ENCODE results near the gene FBXW4.

DNA sequence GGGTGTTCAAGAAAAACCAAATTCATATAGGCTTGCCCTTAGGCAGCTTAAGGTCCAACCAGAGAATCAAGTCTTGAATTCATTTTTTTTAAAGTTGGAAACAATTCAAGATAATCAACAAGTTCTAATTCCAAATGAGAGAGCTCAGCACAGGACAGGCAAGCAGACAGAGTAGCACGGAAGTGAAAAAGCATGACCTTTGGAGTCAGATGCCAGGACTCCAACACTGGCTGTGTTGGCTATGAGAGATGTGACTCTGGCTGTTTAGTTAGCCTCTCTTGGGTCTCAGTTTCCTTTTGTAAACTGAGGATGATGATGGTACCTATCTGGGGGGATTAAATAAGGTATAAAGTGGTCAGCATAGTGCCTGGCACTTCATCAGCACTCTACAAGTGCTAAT lies 49.3 kb downstream of the FBXW4 start:
- TF ChIP-seq, protein P1, sequence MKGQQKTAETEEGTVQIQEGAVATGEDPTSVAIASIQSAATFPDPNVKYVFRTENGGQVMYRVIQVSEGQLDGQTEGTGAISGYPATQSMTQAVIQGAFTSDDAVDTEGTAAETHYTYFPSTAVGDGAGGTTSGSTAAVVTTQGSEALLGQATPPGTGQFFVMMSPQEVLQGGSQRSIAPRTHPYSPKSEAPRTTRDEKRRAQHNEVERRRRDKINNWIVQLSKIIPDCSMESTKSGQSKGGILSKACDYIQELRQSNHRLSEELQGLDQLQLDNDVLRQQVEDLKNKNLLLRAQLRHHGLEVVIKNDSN (IDR thresholded peaks at IDR 0.05) = no peak
- TF ChIP-seq TEAD4 (IDR thresholded peaks at IDR 0.05) (no peak), YY1 (IDR thresholded peaks at IDR 0.05; ENCODE audit: low read depth) (no peak), EP300 (IDR thresholded peaks at IDR 0.05; ENCODE audit: borderline replicate concordance) (no peak), CEBPB (IDR thresholded peaks at IDR 0.05) (no peak), TCF12 (IDR thresholded peaks at IDR 0.05; ENCODE audit: low read depth) (no peak)
- TF ChIP-seq, protein P2, sequence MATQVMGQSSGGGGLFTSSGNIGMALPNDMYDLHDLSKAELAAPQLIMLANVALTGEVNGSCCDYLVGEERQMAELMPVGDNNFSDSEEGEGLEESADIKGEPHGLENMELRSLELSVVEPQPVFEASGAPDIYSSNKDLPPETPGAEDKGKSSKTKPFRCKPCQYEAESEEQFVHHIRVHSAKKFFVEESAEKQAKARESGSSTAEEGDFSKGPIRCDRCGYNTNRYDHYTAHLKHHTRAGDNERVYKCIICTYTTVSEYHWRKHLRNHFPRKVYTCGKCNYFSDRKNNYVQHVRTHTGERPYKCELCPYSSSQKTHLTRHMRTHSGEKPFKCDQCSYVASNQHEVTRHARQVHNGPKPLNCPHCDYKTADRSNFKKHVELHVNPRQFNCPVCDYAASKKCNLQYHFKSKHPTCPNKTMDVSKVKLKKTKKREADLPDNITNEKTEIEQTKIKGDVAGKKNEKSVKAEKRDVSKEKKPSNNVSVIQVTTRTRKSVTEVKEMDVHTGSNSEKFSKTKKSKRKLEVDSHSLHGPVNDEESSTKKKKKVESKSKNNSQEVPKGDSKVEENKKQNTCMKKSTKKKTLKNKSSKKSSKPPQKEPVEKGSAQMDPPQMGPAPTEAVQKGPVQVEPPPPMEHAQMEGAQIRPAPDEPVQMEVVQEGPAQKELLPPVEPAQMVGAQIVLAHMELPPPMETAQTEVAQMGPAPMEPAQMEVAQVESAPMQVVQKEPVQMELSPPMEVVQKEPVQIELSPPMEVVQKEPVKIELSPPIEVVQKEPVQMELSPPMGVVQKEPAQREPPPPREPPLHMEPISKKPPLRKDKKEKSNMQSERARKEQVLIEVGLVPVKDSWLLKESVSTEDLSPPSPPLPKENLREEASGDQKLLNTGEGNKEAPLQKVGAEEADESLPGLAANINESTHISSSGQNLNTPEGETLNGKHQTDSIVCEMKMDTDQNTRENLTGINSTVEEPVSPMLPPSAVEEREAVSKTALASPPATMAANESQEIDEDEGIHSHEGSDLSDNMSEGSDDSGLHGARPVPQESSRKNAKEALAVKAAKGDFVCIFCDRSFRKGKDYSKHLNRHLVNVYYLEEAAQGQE (IDR thresholded peaks at IDR 0.05; ENCODE audit: low read depth) = no peak
